DOHH2 (cell line): ENCODE measurements around the gene MRPL48.
"Not testable (repeated sequence)": the region's sequence is repeated elsewhere in the genome, so short reads cannot be mapped to it uniquely, and the experiment has no call there.

Experiments used
- EZH2phosphoT487 ChIP-seq: fragments of 200-600 bp; sonication (generic); IDR thresholded peaks from 2 replicates; pipeline ENCODE4 v1.6.1; 2017; ENCODE audit warnings: borderline replicate concordance, mild to moderate bottlenecking, antibody characterized with exemption, low read length, moderate library complexity, mixed read lengths
- TF ChIP-seq, protein P1 (sequence below): fragments of 200-600 bp; sonication (generic); IDR thresholded peaks from one replicate; pipeline ENCODE4 v1.5.1; 2014; ENCODE audit warnings: antibody characterized with exemption, mild to moderate bottlenecking, low read depth, low read length; ENCODE audit not compliant: poor library complexity, severe bottlenecking

DNA sequence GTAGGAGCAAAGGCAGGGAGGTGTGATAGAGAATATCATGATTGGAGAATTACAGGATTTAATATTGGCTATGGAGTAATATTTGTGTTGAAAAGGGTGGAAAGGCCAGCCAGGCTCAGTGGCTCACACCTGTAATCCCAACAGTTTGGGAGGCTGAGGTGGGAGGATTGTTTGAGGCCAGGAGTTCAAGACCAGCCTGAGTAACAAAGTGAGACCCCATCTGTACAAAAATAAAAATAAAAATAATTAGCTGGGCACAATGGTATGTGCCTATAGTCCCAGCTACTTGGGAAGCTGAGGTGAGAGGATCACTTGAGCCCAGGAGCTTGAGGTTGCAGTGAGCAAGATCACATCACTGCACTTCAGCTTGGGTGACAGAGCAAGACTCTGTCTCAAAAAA lies 2.2 kb upstream of the MRPL48 start:
- TF ChIP-seq, protein P1, sequence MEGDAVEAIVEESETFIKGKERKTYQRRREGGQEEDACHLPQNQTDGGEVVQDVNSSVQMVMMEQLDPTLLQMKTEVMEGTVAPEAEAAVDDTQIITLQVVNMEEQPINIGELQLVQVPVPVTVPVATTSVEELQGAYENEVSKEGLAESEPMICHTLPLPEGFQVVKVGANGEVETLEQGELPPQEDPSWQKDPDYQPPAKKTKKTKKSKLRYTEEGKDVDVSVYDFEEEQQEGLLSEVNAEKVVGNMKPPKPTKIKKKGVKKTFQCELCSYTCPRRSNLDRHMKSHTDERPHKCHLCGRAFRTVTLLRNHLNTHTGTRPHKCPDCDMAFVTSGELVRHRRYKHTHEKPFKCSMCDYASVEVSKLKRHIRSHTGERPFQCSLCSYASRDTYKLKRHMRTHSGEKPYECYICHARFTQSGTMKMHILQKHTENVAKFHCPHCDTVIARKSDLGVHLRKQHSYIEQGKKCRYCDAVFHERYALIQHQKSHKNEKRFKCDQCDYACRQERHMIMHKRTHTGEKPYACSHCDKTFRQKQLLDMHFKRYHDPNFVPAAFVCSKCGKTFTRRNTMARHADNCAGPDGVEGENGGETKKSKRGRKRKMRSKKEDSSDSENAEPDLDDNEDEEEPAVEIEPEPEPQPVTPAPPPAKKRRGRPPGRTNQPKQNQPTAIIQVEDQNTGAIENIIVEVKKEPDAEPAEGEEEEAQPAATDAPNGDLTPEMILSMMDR: not testable (repeated sequence)
- not testable (repeated sequence) for TF ChIP-seq EZH2phosphoT487
